ENCODE data around the gene THOP1.

Gene THOP1

GRCh38 chr19:2819540-2820111 is 34.3 kb downstream of the THOP1 start, which contains the start of gene ZNF554:
ZNF554 (plus strand) TSS chr19:2819868; CDS start chr19:2820072, 204 bp downstream.
- peak; percentile 96 for DNase-seq

GRCh38 chr19:2820112-2820702 is 34.9 kb downstream of the THOP1 start:
- DNase-seq, result no peak

GRCh38 chr19:2822846-2823245 is 37.5 kb downstream of the THOP1 start:
- no peak for DNase-seq

- no peak for DNase-seq
These were observed 38.3 kb downstream of the THOP1 start for GRCh38 chr19:2823646-2824045.

GRCh38 chr19:2824129-2824528 is 38.8 kb downstream of the THOP1 start:
- no peak for DNase-seq

- DNase-seq, result no peak
These were observed 41.7 kb downstream of the THOP1 start for GRCh38 chr19:2827022-2827421.

- no peak for DNase-seq
These were observed 42.7 kb downstream of the THOP1 start for GRCh38 chr19:2827840-2828489.

GRCh38 chr19:2834294-2834871 is 49.1 kb downstream of the THOP1 start:
- no peak for DNase-seq

- no peak for DNase-seq
These were observed 52.1 kb downstream of the THOP1 start for GRCh38 chr19:2837430-2837829.

- DNase-seq, result peak; percentile 99
These were observed 55.8 kb downstream of the THOP1 start, which contains the start of gene ZNF555 for GRCh38 chr19:2840794-2841791. ZNF555 (plus strand) TSS chr19:2841475; CDS start chr19:2841573, 98 bp downstream.

- DNase-seq, result no peak
These were observed 56.7 kb downstream of the THOP1 start for GRCh38 chr19:2841855-2842574.

GRCh38 chr19:2845107-2845506 is 59.8 kb downstream of the THOP1 start:
- DNase-seq, result no peak

GRCh38 chr19:2846180-2846894 is 61.0 kb downstream of the THOP1 start:
- DNase-seq, result no peak

GRCh38 chr19:2847507-2847906 is 62.2 kb downstream of the THOP1 start:
- no peak for DNase-seq

- no peak for DNase-seq
These were observed 63.3 kb downstream of the THOP1 start for GRCh38 chr19:2848616-2849015.

- no peak for DNase-seq
These were observed 65.1 kb downstream of the THOP1 start for GRCh38 chr19:2850256-2850925.

- DNase-seq, result no peak
These were observed 67.3 kb downstream of the THOP1 start for GRCh38 chr19:2852598-2852997.

GRCh38 chr19:2853015-2853606 is 67.8 kb downstream of the THOP1 start:
- no peak for DNase-seq

GRCh38 chr19:2854849-2855248 is 69.5 kb downstream of the THOP1 start:
- no peak for DNase-seq

- DNase-seq, result no peak
These were observed 71.3 kb downstream of the THOP1 start for GRCh38 chr19:2856457-2857050.

Data from CD4-positive, alpha-beta T cell treated with Interferon gamma for 1 hour (primary cell).